Liver (tissue), 3 donors: ENCODE data around the gene MORC4.

Experiments
- ATF3 ChIP-seq: IDR thresholded peaks from 2 replicates; pipeline ENCODE4 v1.6.1; 2016; ENCODE audit warnings: antibody characterized with exemption
- EGR1 ChIP-seq, 2 donors: IDR thresholded peaks; 2 replicates each; pipeline ENCODE4 v1.6.1; 2016 to 2018; ENCODE audit warnings: antibody characterized with exemption in 2 of 2, low read depth in 2 of 2
- REST ChIP-seq: IDR thresholded peaks from 2 replicates; pipeline ENCODE4 v1.6.1; 2016; ENCODE audit warnings: antibody characterized with exemption, mild to moderate bottlenecking
- SP1 ChIP-seq: IDR thresholded peaks from 2 replicates; pipeline ENCODE4 v1.6.1; 2018; ENCODE audit warnings: antibody characterized with exemption, mild to moderate bottlenecking
- YY1 ChIP-seq: IDR thresholded peaks from 2 replicates; pipeline ENCODE4 v1.6.1; 2016; ENCODE audit warnings: antibody characterized with exemption, mild to moderate bottlenecking
- ZBTB33 ChIP-seq: IDR thresholded peaks from 2 replicates; pipeline ENCODE4 v1.6.1; 2016; ENCODE audit warnings: antibody characterized with exemption
- TF ChIP-seq, protein P1 (sequence below): IDR thresholded peaks from 2 replicates; pipeline ENCODE4 v1.6.1; 2016; ENCODE audit warnings: antibody characterized with exemption
- TF ChIP-seq, protein P2 (sequence below): fragments of 150-350 bp; IDR thresholded peaks from 2 replicates; pipeline ENCODE4 v1.5.1; 2017; ENCODE audit warnings: improper control_type of control experiment, low read depth, low read length; ENCODE audit not compliant: missing input control
- donor health status: healthy.
- donor health status: healthy.

- TF ChIP-seq, protein P1, sequence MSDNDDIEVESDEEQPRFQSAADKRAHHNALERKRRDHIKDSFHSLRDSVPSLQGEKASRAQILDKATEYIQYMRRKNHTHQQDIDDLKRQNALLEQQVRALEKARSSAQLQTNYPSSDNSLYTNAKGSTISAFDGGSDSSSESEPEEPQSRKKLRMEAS: no peak
- TF ChIP-seq, protein P2, sequence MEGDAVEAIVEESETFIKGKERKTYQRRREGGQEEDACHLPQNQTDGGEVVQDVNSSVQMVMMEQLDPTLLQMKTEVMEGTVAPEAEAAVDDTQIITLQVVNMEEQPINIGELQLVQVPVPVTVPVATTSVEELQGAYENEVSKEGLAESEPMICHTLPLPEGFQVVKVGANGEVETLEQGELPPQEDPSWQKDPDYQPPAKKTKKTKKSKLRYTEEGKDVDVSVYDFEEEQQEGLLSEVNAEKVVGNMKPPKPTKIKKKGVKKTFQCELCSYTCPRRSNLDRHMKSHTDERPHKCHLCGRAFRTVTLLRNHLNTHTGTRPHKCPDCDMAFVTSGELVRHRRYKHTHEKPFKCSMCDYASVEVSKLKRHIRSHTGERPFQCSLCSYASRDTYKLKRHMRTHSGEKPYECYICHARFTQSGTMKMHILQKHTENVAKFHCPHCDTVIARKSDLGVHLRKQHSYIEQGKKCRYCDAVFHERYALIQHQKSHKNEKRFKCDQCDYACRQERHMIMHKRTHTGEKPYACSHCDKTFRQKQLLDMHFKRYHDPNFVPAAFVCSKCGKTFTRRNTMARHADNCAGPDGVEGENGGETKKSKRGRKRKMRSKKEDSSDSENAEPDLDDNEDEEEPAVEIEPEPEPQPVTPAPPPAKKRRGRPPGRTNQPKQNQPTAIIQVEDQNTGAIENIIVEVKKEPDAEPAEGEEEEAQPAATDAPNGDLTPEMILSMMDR: no peak
- no peak for TF ChIP-seq REST
- no peak for TF ChIP-seq EGR1 (IDR thresholded peaks at IDR 0.05; ENCODE audit: low read depth in 2 of 2)
- TF ChIP-seq ZBTB33: no peak
- TF ChIP-seq YY1: no peak
- no peak for TF ChIP-seq SP1
- no peak for TF ChIP-seq ATF3
These were observed 46.0 kb downstream of the MORC4 start for GRCh38 chrX:106954041-106954440.
